Lung microvascular endothelial cell (primary cell): ENCODE results near the gene SLC49A4. TPM values are rescaled to one million over a fixed set of nuclear protein-coding genes. Genes with fewer than 3 reads are reported as not detected.
A peak's percentile ranks its signal among the peaks of the same experiment; 100 is the strongest.

Source experiments
- DNase-seq, 2 donors: peaks; one replicate each; pipeline versions ENCODE4 v3.0.0 to v3.0.0-alpha.2; 2010; ENCODE audit warnings: low read depth in 2 of 2
- total RNA-seq: library from RNA; depleted of rRNA; stranded (reverse); fragments of >200 nt; gene quantifications from 2 replicates; pipeline ENCODE4 v1.2.1, GENCODE V29; 2014

Gene SLC49A4
- total RNA-seq, 1 donor from 2014 or later: 10.9 TPM

- no peak for DNase-seq
Measured at GRCh38 chr3:122903171-122903570, 108.3 kb downstream of the SLC49A4 start.

GRCh38 chr3:122907471-122907870 lies 112.6 kb downstream of the SLC49A4 start:
- no peak for DNase-seq

- DNase-seq: no peak
Measured at GRCh38 chr3:122908251-122908650, 113.4 kb downstream of the SLC49A4 start.

GRCh38 chr3:122911901-122912300 lies 117.0 kb downstream of the SLC49A4 start:
- DNase-seq: no peak

- no peak for DNase-seq
Measured at GRCh38 chr3:122912772-122913538, 118.1 kb downstream of the SLC49A4 start.

- no peak for DNase-seq
Measured at GRCh38 chr3:122913539-122914100, 118.8 kb downstream of the SLC49A4 start.

GRCh38 chr3:122915300-122916055 lies 120.6 kb downstream of the SLC49A4 start:
- no peak for DNase-seq

GRCh38 chr3:122916084-122916483 lies 121.2 kb downstream of the SLC49A4 start:
- DNase-seq: no peak

- no peak for DNase-seq
Measured at GRCh38 chr3:122916580-122916979, 121.7 kb downstream of the SLC49A4 start.

GRCh38 chr3:122917412-122917811 lies 122.5 kb downstream of the SLC49A4 start:
- DNase-seq: no peak

GRCh38 chr3:122918576-122919290 lies 123.9 kb downstream of the SLC49A4 start:
- peak; percentile 31 to 42 for DNase-seq

- DNase-seq: no peak
Measured at GRCh38 chr3:122919291-122919610, 124.4 kb downstream of the SLC49A4 start.

GRCh38 chr3:122920986-122921385 lies 126.1 kb downstream of the SLC49A4 start:
- no peak for DNase-seq

- no peak for DNase-seq
Measured at GRCh38 chr3:122921791-122922651, 127.2 kb downstream of the SLC49A4 start.

- DNase-seq: no peak
Measured at GRCh38 chr3:122923611-122924010, 128.7 kb downstream of the SLC49A4 start.

GRCh38 chr3:122924056-122924455 lies 129.2 kb downstream of the SLC49A4 start:
- no peak for DNase-seq

- DNase-seq: no peak
Measured at GRCh38 chr3:122925756-122926155, 130.9 kb downstream of the SLC49A4 start.

- no peak for DNase-seq
Measured at GRCh38 chr3:122926322-122926721, 131.5 kb downstream of the SLC49A4 start.

GRCh38 chr3:122926811-122927210 lies 131.9 kb downstream of the SLC49A4 start:
- DNase-seq: no peak

GRCh38 chr3:122927726-122928125 lies 132.9 kb downstream of the SLC49A4 start:
- DNase-seq: no peak
